ENCODE measurements around the gene CERKL.

DNA sequence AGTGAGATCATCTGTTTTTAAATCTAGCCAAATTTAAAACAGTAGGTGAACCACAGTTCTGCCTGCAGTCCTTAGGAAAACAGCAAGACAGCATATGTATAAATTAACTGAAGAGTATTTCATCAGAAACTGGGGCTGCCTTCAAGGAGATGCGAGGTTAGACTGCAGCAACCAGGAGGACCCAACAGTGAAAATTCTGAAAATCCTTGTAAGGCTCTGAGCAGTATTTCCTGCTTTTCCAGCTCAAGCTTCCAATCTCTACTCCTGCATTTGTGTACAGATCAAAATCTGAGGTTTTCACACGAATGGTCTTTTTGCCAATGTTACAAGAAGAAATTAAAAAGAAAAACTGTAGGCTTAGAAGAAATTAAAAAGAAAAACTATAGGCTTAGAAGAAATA is 43.7 kb downstream of the CERKL start:
- TF ChIP-seq, protein P1, sequence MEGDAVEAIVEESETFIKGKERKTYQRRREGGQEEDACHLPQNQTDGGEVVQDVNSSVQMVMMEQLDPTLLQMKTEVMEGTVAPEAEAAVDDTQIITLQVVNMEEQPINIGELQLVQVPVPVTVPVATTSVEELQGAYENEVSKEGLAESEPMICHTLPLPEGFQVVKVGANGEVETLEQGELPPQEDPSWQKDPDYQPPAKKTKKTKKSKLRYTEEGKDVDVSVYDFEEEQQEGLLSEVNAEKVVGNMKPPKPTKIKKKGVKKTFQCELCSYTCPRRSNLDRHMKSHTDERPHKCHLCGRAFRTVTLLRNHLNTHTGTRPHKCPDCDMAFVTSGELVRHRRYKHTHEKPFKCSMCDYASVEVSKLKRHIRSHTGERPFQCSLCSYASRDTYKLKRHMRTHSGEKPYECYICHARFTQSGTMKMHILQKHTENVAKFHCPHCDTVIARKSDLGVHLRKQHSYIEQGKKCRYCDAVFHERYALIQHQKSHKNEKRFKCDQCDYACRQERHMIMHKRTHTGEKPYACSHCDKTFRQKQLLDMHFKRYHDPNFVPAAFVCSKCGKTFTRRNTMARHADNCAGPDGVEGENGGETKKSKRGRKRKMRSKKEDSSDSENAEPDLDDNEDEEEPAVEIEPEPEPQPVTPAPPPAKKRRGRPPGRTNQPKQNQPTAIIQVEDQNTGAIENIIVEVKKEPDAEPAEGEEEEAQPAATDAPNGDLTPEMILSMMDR (IDR thresholded peaks at IDR 0.05) = no peak
- no peak for TF ChIP-seq POLR2A (IDR thresholded peaks at IDR 0.05)
